A172 (cell line): ENCODE measurements around the gene ZKSCAN7. TPM values are rescaled to one million over a fixed set of nuclear protein-coding genes. Genes with fewer than 3 reads are reported as not detected.
"Not testable (repeated sequence)": the region's sequence is repeated elsewhere in the genome, so short reads cannot be mapped to it uniquely, and the experiment has no call there.

ENCODE experiments used
- DNase-seq: peaks from one replicate; pipeline ENCODE4 v3.0.0-alpha.2; 2015; ENCODE audit warnings: low spot score
- total RNA-seq: library from RNA; depleted of rRNA; stranded (reverse); fragments of >200 nt; shearing (Covaris generic); gene quantifications from 2 replicates; pipeline ENCODE4 v1.2.3, GENCODE V29; 2014; rRNA removed

ZKSCAN7 gene
- total RNA-seq, 1 experiment from 2014 or later, result not detected

- DNase-seq, result not testable (repeated sequence)
These were observed 22.5 kb downstream of the ZKSCAN7 start for GRCh38 chr3:44577354-44577952.

GRCh38 chr3:44578316-44578715 is 23.3 kb downstream of the ZKSCAN7 start:
- DNase-seq, result not testable (repeated sequence)

DNA sequence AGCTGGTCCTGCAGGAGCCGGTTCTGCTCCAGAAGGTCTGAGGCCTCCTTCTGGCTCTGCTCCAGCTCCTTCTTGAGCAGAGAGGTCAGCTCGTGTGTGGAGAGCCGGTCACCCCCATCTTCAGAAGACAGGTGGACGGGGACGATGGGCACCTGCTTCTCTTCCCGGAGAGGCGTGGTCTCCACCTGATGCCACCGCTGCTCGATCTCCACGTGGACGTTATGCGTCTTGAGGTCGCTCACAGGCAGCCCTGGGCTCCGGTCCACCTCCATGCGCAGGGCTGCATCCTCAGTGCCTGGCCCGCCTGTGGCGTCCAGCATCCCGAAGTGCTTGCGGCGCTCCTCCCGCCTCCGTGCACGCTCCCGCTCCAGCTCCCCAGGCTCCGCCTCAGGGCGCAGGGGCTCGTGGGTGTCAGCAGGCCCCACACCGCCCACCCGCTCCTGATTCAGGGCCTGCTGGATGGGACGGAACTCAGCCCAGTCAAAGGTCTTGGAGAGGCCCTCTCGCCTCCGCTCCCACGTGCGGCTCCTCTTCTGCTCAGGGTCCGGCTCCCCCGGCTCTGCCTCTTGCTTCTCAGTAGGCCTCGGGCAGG is 24.0 kb downstream of the ZKSCAN7 start:
- DNase-seq, result not testable (repeated sequence)

DNA sequence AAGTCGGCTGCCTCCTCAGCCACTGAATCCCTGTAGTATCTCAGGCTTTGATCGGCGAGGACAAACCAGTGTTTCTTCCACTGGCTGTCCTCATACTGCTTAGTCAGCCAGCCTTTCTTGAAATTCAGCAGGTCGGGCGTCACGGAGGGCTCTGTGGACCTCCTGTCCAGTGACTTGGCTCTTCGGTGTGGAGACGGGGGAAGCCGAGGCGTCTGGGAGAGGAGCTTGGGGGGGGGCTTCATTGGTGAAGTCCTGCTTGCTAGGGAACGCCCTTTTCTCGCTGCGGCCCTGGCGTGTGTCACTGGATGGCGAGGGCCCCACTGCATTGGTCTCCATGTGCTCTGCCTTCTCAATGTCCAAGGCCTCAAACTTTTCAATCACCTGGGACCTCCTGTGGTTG is 24.8 kb downstream of the ZKSCAN7 start:
- not testable (repeated sequence) for DNase-seq

DNA sequence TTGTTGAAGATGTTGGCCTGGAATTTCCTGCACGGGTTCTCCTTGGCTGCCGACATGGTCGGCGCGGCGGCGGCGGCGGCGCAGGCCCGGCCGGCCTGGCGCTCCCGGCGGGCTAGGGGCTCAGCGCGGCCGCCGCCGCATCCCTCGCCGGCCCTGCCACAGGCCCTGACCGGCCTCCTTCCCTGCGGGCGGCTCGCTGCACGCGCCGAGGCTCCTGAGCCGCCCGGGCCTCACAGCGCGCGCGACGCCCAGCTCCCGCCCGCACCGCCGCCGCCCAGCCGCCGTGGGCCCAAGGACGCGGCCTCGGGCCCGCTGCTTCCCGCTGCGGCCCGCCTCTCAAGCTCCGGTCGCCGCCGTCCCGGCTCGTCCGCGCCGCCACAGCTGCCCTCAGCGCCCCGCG is 26.0 kb downstream of the ZKSCAN7 start:
- not testable (repeated sequence) for DNase-seq

- no peak for DNase-seq
These were observed 29.9 kb downstream of the ZKSCAN7 start, which contains the start of gene ZNF660 for GRCh38 chr3:44584646-44585501. ZNF660 (plus strand) TSS chr3:44584964; CDS start chr3:44594194, 9,230 bp downstream.

DNA sequence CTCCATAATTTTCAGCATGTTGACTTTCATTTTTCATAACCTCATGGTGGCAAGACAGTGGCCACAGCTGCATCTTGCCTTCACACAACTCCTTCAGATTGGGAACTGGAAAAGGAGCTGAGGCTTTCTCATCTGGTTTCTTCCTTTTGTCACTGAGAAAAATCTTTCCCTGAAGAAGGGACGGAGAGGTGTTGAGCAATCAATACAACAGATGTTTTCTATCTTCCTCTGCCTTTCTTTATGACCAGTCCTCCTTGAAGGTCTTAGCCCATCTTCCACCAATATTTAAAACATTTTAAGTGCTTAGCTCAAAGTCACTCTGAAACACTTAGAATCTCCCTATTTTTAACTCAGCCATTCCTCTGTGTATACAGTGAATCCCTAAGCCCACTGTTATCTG is 41.6 kb downstream of the ZKSCAN7 start:
- no peak for DNase-seq

GRCh38 chr3:44601749-44602148 is 46.8 kb downstream of the ZKSCAN7 start:
- no peak for DNase-seq

GRCh38 chr3:44612678-44613077 is 57.7 kb downstream of the ZKSCAN7 start:
- no peak for DNase-seq

Other genes starting within 250 kb of the ZKSCAN7 start
- gene TCAIM, start 216.4 kb upstream of the ZKSCAN7 start, total RNA-seq, result 22.9 and 27.6 TPM in 2 replicates
- 4.6 and 5.4 TPM in 2 replicates for gene ZNF445, start 77.5 kb upstream of the ZKSCAN7 start, total RNA-seq
- gene ZNF660, start 29.8 kb downstream of the ZKSCAN7 start, total RNA-seq, result not detected in 2 replicates
- 11.5 and 14.7 TPM in 2 replicates for gene ZNF197, start 69.8 kb downstream of the ZKSCAN7 start, total RNA-seq
- gene ZNF35, start 93.5 kb downstream of the ZKSCAN7 start, total RNA-seq, result 15.3 and 16.5 TPM in 2 replicates
- gene ZNF502, start 157.5 kb downstream of the ZKSCAN7 start, total RNA-seq, result 0.69 and 0.93 TPM in 2 replicates
- gene ZNF501, start 174.4 kb downstream of the ZKSCAN7 start, total RNA-seq, result not detected in 2 replicates
- 27.0 and 28.2 TPM in 2 replicates for gene KIAA1143, start 206.4 kb downstream of the ZKSCAN7 start, total RNA-seq
- 19.4 and 23.4 TPM in 2 replicates for gene KIF15, start 206.6 kb downstream of the ZKSCAN7 start, total RNA-seq